NCI-H1105 treated with DMSO at 0.1 percent for 48 hours (cell line): ENCODE data around the gene CISH.

Source experiments
- DNase-seq: peaks from one replicate; lab custom pipeline; 2025; lab: John Stamatoyannopoulos, UW

CISH gene

DNA sequence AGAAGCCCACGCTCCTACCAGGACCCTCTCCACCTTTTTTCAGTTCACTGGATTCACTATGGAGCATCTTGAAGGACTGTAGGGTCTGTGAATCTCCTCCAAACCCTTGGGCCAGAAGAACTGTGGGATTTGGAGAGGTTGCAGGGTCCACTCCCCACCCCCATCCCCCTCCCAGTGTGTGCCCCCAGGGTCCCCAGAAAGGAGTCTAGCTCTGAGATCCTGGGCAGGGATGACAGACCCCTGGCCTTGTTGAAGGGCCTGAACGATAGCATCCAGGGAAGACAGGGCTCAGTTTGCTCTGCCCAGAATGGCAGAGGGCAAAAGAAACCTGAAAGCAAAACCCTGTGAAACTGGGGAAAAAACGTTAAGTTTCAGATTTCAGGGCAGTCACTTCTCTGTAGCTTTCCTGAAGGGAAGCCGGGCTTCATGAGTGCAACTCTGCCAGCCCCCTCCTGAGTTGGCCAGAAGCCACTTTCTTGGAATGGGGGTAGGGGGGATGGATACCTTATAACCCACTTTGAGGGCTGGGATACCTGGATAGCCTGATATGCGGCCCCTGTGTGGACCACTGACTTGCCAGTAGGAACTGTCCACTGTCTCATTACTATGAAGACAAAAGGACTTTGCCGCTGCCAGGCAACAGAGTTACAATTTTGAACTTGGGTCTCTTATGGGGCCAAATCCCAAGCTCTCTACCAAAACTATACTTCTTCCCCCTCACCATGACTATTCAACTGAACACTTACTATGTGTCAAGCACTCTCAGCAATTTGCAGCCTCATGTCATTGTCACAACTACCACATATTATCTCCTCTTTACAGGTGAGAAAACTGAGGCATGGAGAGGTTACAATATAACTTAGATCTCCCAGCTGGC is 1.6 kb upstream of the CISH start:
- DNase-seq = no peak

DNA sequence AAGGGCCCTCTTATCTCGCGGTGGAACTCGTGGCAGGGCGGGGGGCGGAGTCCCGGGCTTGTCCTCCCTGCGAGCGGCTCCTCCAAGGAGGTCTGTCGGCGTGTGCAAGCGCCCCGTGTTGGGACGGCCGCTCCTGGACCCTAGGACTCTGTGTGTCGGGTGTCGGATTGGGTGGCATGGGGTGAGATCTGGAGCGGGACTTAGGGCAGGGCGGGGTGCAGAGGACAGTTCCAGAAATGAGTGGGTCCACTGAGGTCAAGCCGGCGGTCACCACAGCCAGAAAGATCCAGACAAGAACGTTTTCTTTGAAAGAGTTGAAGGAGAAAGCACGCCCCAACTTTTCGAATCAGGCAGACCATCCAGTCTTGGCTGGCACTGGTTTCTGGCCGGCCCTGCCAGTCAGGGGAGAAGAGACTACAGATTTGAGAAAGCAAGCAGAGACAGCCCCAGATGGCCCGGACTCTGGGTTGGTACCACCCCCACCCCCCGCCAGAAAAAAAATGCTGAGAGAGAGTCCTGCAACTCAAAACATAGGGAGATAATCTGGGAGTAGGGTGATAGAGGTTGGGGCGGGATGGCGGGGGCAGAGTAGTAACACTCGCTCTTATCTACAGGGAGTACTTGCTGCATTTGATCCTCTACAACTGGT is 784 bp upstream of the CISH start:
- no peak for DNase-seq

DNA sequence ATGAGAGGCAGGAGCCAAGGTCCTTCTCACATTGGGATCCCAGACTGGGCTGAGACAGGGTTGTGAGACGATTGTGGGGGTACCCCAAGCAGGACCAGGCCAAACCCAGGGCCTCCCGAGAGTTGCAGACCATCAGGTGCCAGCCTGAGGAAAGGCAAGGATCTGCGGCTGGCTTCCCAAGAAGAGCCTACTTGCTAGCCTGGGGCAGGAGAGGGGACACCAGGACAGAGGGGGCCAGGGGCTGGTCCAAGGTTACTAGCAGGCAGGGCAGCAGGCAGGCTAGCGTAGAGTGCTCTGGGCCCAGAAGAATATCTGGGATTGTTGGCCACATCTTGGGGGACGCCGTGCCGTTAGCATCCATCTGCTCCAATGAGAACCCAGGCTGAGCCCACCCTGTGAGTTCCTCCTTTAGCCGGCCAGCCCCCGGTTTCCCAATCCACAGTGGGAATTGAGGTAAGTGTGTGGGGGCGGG is 546 bp downstream of the CISH start:
- no peak for DNase-seq

DNA sequence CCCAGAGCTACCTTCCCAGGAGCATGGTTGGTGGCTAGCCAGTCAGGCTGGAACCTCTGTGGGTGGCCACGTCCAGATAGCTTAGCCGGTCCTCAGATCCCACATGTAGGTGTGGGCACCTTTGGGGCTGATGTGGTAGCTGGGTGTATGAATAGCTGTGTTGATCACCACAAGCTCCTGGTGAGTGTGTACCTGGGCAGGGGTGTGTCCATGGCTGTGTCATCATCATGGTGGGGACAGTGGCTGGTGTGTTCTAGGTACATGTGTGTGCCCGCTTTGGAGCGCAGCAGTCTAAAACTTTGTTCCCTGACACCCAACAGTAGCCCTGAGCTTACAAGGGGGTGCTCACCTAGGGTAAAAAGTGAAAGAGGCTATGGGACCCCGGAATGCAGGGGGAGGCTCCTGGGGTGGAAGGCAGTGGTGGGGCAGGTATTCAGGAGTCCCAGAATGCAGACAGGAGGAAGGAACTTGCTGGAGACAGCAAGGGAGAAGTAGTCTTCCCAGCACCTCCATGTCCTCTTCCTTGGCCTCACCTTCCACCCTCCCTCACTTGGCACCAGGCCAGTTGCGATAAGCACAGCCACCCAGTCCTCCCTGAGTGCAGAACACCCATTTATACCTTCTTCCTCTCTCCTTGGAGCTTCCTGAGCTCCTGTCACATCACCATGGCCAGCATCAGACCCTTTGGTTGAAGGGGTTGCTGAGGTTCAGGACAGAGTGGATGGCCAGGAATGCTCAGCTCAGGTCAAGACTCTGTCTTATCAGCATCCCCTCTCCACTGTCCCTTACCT is 1.2 kb downstream of the CISH start:
- no peak for DNase-seq

DNA sequence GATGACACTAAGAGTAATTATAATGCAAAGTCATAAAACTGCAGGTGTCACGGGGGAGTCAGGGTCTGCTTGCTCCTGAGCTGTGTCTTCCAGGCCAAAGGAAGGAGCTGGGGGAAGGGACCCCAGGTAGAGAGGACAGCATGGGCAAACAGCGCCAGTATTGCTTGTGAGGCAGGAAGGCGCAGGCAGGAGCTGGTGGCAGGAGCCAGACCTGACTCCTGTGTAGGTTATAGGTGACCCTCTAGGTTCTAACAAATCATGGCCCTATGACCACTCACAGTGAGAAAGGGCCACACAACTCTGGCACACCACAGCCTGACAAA is 1.9 kb downstream of the CISH start:
- no peak for DNase-seq

DNA sequence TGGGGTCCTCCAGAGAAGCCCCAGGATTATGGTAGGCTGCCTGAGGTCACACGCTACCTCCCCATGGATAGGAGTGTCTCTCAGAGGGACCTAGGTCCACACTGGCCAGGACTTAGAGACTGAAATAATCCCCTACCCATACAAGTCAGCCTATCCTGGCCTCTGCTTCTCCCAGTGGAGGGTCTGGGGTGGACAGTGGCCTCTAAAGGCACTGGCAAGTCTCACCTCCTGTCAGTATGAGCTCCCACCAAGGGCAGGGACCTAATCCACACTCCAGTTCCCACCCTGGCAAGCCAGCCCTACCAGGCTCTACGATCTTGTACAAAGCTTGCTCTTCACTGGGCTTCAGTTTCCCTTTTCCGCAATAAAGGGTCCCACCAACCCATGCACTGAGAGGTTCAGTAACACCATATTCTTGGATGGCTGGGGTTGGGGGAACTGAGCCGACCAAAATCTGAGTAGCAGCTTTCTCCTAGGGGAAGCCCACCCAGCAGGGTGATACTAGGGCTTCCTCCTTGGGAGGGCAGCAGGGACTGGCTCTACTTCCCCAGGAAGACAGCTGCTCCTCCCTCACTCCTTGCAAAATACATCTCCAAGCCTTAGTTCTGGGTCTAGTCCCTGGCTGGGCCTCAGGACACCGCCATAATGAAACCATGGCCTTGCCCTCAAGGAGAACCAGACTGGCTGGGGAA is 2.4 kb downstream of the CISH start:
- DNase-seq = no peak

DNA sequence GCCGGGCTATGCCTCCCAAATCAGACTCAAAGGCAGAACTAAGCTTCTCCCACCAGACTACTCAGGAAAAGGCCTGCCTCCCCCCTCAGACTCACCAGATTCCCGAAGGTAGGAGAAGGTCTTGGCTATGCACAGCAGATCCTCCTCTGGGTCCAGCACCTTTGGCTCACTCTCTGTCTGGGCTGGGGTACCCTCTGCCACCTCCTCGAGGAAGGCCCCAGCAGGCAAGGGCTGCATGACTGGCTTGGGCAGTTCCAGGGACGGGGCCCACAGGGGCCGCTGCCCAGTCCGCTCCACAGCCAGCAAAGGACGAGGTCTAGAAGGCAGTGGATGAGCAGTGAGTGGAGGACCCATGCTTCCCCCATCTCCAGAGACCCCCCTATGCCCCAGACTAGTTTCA is 3.3 kb downstream of the CISH start:
- DNase-seq = no peak

DNA sequence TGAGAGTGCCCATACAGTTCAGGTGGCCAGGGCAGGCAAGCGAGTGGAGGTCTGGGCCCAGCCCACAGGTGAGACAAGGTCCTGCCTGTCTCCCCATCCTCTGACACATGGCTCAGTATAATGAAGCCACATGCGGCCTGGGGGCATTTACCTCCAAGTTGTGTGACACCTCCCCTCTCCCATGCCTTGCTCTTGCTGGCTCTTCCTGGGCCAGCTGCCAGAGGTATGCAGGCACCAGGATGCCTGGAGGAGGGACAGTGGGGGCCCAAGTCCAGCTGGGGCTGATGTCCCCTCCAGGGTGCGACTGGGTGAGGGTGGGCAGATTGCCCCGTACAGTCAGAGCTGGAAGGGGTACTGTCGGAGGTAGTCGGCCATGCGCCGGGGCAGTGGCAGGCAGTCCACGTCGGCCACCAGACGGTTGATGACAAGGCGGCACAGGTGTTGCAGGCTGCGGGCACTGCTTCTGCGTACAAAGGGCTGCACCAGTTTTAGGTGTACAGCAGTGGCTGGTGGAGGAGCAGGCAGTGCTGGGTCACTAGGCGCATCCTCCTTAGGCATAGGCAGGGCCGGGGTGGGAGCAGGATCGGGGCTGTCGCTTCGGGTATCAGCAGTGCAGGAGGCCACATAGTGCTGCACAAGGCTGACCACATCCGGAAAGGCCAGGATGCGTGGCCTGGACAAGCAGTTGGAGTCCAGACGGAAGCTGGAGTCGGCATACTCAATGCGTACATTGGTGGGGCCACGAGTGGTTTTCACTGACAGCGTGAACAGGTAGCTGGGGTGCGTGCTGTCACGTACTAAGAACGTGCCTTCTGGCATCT is 4.1 kb downstream of the CISH start:
- DNase-seq = no peak

DNA sequence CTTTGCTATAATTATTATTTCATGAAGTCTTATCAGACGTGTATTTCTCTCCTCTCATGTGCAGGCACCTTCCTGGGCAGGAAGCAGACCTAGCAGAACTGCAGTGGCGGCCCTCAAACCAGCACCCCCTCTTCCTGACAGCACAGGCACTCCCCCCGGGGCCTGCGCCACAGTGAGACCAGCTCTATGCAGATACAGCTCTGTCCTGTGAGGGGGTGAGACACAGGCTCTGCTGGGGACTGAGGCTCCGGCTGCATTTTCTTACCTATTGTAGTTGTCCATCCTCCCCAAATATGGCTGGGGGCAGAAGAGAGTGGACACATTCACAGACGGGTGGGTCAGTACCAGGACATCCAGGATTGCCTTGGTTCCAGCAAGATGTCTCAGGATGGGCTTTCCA is 5.0 kb downstream of the CISH start:
- no peak for DNase-seq

DNA sequence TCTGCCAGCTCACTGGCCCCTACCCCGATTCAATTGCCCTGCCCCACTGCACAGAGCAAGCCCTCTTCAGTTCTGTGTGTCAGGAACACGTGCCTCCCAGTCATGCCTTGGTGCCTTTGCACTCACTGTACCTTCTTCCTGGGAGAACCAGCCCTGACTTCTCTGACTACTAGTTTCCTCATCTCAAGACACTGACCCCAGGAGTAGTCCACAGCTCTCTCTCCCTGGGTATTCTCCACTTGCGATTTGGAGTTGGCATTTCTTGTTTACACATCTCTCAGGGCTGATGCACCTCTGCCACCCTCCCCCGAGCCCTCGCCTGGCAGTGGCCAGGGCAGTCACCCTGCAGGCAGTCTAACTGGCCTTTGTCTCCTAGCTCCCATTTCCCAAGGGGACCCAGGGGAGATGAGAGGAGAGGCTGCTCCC is 5.7 kb downstream of the CISH start:
- no peak for DNase-seq

DNA sequence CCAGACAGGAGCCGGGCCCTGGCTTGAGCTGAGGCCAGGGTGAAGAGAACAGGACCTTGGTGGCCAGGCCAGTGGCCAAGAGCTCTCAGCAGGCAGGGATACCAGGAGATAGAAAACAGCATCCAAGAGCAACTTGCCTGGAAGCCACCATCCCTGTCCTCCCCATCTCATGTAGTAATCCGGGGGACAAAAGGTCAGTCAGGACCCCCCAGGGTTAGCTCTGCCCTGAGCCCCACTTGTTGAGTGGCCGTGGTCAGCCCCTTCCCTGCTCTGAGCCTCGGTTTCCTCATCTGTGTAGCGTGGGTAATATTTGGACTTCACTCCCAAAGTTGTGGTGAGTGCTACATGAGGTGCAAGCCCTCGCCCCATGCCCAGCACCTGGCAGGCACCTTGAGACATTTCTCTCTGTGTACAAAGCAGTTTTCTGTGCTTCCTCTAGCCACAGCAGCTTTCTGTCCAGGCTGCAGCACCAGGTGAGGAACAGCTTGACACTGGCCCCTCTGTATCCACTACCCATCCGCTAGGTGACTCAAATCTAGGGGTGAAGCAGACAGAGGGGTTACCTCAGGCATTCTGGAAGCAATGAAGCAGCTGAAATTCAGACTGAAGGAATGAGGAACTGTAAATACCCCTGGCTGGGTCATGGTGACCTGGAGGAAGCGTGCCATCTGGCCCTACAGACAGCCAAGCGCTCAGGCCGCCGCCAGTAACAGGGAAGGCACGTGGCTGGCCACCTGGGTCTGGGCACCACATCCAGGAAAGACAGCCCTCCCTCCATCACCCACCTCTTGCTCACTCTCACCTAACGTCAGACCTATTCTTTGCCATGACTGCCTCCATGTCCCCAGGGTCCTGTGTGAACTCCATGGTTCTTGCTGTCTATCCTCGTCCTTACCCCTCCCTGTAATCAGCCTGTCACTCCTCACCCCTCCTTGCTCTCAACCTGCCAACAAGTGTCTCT is 6.7 kb downstream of the CISH start:
- DNase-seq = no peak

DNA sequence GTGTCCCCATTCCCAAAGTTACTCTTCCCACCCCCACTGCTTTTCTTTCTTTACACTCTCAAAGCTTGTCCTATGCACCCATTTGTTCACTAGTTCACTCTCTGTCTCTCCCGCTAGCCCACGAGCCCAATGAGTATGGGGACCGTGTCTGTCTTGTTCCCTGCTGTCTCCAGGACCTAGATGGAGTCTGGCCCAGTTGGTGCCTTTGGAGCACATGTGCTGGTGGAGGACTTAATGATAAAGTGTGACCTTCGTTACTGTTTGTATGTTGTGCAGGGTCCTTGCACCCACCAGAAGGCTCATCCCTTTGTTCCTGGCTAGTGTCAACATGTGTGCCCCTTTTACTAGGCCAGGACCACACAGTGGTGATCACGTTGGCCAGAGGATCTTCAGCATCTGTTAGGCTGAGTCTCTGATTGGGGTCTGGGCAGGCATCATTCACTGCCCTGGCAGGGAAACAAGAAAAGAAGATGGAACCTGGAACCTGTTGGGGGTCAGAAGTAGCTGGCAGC is 7.4 kb downstream of the CISH start:
- no peak for DNase-seq

DNA sequence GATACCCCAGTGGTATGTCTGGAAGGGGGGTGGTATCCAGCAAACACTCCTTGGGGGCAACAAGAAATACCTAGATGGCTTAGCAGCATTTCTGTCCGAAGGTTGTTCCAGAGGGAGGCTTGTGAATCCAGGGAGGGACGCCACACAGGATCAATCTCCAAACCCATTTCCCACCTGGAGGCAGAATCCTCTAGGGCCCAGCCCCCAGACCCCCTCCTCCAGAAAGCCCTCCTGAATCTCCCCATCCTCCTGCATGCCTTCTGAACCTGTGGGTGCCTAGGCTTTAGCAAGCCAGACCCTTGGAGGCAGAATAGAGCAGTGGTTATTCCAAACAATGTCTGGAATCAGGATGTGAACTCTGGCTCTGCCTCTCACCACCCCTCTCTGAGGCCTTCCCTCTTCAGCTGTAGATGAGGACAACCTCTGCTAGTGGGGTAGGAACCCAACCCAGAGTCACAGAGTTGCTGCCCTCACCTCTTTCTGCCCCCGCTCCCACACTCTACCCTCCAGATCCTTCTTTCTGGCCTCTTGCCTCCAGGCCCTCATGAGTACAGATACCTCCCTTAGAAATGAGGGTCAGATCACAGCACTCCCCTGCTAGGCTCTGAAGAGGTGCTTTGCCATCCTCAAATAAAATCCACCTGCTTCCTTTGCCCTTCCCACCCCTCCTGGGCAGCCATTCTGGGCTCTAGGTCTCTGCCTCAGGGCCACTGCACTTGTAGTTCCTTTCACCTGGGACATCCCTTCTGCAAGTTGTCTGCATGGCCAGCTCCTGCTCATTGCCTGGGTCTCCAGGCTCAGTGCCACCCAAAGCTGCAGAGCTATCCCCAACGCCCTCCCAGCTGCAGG is 8.1 kb downstream of the CISH start:
- no peak for DNase-seq

DNA sequence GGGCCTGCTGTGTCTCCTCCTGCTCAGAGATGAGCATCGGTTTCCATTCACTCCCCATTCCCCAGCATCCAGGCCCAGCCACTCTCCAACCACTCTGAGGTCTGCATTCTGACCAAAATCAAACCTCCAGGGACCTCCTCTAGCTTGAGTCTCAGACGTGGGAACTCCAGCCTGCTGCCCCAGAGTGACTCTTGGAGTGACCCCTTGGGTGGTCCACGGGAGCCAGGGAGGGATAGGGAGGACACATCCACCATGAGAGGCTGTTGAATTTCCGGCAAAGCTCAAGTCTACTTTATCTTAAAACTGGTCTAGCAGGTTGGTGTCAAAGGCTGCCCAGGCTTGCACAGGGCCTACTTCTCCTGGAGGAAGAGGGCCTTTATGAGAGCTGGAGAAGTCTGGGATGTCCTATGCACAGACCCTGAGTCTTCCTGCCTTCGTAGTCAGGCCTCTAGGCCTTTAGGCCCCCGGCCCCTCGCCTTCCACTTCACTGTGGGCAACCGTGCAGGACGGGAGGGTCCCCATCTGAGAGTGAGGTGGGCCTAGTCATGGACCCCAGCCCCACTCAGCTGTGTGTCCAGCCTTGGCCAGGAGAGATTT is 8.9 kb downstream of the CISH start:
- no peak for DNase-seq

DNA sequence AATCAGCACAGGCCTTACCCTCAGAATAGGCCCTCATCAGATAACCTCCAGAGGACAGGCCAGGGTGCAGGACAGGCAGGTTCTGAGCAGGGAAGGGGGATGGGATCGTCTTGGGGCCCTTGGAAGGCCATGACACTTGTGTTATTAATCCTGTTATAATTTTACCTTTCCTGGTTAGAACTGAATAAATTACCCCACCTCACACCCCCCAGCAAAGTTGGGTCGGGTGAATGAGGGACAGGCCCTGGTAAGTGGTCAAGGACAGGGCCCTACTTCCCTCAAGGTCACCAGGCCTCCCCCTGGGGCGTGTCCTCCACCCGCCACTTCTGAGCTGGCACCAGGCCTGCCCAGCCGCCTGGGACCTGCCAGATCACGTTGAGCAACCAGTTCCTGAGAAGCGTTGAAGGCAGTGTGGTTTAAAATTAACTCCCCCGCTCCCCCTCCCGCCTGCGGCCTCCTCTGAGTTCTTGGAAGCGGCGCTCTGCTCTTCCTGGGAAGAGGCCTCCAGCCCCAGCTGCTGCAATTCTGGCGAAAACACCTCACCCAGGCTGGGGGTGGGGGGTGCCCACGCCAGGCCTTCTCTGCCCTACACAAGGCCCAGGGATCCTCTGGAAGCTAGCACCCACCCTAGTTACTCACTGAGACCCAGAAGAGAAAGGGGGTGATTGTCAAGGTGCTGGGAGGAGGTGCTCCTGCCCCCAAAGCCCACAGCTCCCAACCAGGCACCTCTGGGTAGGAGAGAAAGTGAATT is 10.6 kb downstream of the CISH start:
- DNase-seq = peak; percentile 80

DNA sequence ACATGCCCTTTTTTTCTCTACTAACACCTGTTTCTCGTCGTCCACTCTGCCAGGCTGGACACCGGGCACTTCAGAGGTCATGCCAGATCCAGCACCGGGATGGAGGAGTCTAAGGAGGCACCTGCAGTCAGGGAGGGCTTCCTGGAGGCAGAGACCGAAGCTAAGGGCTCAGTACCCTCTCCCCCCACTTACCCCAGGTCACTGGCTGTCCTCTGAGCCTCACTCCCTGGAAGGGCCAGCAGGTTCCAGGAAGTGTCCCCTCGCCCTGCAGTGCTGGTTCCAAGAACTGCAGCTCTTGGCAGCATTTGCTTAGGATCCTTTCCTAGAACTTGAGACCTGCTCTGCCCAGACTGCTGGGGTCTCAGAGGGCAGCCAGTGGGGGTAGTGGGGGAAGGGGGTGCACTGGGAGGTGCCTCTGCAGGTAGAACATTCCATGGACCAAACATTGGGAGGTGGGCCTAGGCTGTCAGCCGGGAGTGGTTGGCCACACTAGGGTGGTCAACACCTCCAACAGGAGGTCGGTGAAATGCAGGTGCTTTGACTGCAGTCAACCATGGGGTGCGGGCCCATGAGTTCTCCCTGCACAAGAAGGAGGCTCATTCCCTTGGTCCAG is 11.3 kb downstream of the CISH start:
- DNase-seq = no peak

DNA sequence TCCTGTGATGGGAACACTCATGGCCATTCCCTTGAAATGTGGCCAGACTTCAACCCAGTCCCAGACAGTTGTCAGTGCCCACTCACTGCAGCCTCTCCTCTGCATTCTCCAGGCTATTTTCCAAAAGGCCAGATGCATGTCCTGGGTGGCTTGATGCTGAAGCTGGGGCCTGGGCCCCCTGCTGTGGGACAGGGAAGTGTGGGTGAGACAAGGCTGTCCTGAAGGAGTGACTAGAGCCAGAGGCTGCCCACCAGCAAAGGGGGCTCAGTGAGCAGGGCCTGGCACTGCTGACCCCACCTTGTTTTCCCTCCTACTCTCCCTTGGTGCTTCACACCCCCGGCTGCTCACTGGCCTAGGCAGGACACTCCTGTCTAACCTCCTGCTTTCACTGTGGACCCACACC is 11.9 kb downstream of the CISH start:
- DNase-seq = no peak
